HEK293T (cell line): ENCODE measurements around the gene PTPRM.

Experiments
- ARNT ChIP-seq: fragments of 450-650 bp; IDR thresholded peaks from 2 replicates; pipeline ENCODE4 v1.6.1; 2017; ENCODE audit warnings: mild to moderate bottlenecking
- BHLHE40 ChIP-seq: fragments of 450-650 bp; IDR thresholded peaks from 2 replicates; pipeline ENCODE4 v1.6.1; 2016; ENCODE audit warnings: mild to moderate bottlenecking, moderate library complexity, borderline replicate concordance
- CTBP1 ChIP-seq: fragments of 450-650 bp; IDR thresholded peaks from 2 replicates; pipeline ENCODE4 v1.6.1; 2016; ENCODE audit warnings: borderline replicate concordance
- ELF4 ChIP-seq: fragments of 450-650 bp; IDR thresholded peaks from 2 replicates; pipeline ENCODE4 v1.6.1; 2017; ENCODE audit warnings: antibody characterized with exemption
- FOXA1 ChIP-seq: fragments of 450-650 bp; IDR thresholded peaks from 2 replicates; pipeline ENCODE4 v1.6.1; 2016; ENCODE audit warnings: mild to moderate bottlenecking
- FOXM1 ChIP-seq: fragments of 450-650 bp; IDR thresholded peaks from 2 replicates; pipeline ENCODE4 v1.6.1; 2017; ENCODE audit warnings: mild to moderate bottlenecking, borderline replicate concordance
- HDGF ChIP-seq: fragments of 450-650 bp; IDR thresholded peaks from 2 replicates; pipeline ENCODE4 v1.6.1; 2017; ENCODE audit warnings: antibody characterized with exemption, borderline replicate concordance
- L3MBTL2 ChIP-seq: fragments of 450-650 bp; conservative IDR thresholded peaks from 2 replicates; pipeline ENCODE4 v1.6.1; 2016; ENCODE audit warnings: mild to moderate bottlenecking
- NFRKB ChIP-seq: fragments of 450-650 bp; IDR thresholded peaks from 2 replicates; pipeline ENCODE4 v1.6.1; 2016; ENCODE audit warnings: mild to moderate bottlenecking, moderate library complexity
- SP1 ChIP-seq: fragments of 450-650 bp; IDR thresholded peaks from 2 replicates; pipeline ENCODE4 v1.6.1; 2017
- SUZ12 ChIP-seq: fragments of 450-650 bp; IDR thresholded peaks from 2 replicates; pipeline ENCODE4 v1.6.1; 2016; ENCODE audit warnings: mild to moderate bottlenecking
- TARDBP ChIP-seq: fragments of 450-650 bp; IDR thresholded peaks from 2 replicates; pipeline ENCODE4 v1.6.1; 2016
- ZNF384 ChIP-seq: fragments of 450-650 bp; IDR thresholded peaks from 2 replicates; pipeline ENCODE4 v1.6.1; 2016
- TF ChIP-seq, protein P1 (sequence below): fragments of 450-650 bp; IDR thresholded peaks from 2 replicates; pipeline ENCODE4 v1.6.1; 2016

DNA sequence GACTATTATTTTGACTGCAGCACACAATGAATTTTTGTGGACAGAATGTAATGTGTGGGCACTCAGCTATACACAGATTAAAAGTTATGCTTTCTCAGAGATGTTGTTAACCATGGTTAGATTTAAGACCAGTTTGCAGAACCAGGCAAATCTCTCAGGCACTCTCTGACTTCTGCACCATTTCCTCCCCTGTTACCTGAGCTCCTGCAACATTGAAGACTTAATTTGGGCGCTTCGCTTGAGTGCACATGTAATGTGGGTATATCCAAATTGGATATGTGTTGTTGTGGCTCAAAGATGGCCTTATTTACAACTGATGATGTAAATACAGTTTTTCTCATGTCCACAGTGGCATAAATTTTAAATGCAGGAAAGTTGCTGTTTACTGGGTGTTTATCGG, 469.4 kb downstream of the PTPRM start:
- TF ChIP-seq FOXM1, result no peak
- no peak for TF ChIP-seq TARDBP
- no peak for TF ChIP-seq HDGF
- no peak for TF ChIP-seq SP1
- no peak for TF ChIP-seq FOXA1
- TF ChIP-seq SUZ12, result no peak
- no peak for TF ChIP-seq BHLHE40
- no peak for TF ChIP-seq L3MBTL2
- TF ChIP-seq, protein P1, sequence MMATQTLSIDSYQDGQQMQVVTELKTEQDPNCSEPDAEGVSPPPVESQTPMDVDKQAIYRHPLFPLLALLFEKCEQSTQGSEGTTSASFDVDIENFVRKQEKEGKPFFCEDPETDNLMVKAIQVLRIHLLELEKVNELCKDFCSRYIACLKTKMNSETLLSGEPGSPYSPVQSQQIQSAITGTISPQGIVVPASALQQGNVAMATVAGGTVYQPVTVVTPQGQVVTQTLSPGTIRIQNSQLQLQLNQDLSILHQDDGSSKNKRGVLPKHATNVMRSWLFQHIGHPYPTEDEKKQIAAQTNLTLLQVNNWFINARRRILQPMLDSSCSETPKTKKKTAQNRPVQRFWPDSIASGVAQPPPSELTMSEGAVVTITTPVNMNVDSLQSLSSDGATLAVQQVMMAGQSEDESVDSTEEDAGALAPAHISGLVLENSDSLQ, result no peak
- TF ChIP-seq ELF4, result no peak
- TF ChIP-seq ARNT, result no peak
- TF ChIP-seq ZNF384, result no peak
- TF ChIP-seq NFRKB, result no peak
- TF ChIP-seq CTBP1, result no peak
